Astrocyte of the cerebellum (primary cell): ENCODE data around the gene ABHD3.
"Not testable (repeated sequence)": the region's sequence is repeated elsewhere in the genome, so short reads cannot be mapped to it uniquely, and the experiment has no call there.

Source experiments
- DNase-seq: peaks from one replicate; pipeline ENCODE4 v3.0.0-alpha.2; 2011; ENCODE audit warnings: low read depth
- H3K4me3 ChIP-seq: 2 replicates; pipeline ENCODE4 v1.5.1; 2011; ENCODE audit warnings: mild to moderate bottlenecking, low read depth, low read length, moderate library complexity
- in situ Hi-C: cut with HindIII; loops from 2 replicates; pipeline ENCODE4 v1.10.0; 2017; ENCODE audit warnings: low sequenced_read_pairs
- TF ChIP-seq, protein P1 (sequence below): IDR thresholded peaks from 2 replicates; pipeline ENCODE4 v1.5.1; 2012; ENCODE audit warnings: low read length, low read depth, moderate library complexity, mild to moderate bottlenecking; ENCODE audit errors: missing control alignments

Gene ABHD3

DNA sequence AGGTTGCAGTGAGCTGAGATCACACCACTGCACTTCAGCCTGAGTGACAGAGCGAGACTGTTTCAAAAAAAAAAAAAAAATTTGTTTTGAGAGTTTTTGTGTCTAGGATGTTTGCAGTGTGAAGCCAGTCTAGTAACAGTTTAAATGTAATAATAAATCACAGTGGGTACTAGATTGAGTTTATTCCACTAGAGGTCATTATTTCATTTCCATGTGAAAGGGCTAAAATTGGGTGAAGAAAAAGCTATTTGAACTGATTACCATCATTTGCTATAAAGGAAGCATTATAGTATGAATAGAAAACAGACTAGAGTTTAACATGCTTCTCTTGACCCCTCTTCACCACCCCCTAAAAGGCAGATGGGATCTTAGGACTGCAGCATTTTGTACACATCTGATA lies 72.2 kb downstream of the ABHD3 start:
- no peak overlapping the region for H3K4me3 ChIP-seq
- in situ Hi-C loops = no loop called here
- DNase-seq = no peak
- TF ChIP-seq, protein P1, sequence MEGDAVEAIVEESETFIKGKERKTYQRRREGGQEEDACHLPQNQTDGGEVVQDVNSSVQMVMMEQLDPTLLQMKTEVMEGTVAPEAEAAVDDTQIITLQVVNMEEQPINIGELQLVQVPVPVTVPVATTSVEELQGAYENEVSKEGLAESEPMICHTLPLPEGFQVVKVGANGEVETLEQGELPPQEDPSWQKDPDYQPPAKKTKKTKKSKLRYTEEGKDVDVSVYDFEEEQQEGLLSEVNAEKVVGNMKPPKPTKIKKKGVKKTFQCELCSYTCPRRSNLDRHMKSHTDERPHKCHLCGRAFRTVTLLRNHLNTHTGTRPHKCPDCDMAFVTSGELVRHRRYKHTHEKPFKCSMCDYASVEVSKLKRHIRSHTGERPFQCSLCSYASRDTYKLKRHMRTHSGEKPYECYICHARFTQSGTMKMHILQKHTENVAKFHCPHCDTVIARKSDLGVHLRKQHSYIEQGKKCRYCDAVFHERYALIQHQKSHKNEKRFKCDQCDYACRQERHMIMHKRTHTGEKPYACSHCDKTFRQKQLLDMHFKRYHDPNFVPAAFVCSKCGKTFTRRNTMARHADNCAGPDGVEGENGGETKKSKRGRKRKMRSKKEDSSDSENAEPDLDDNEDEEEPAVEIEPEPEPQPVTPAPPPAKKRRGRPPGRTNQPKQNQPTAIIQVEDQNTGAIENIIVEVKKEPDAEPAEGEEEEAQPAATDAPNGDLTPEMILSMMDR = no peak

DNA sequence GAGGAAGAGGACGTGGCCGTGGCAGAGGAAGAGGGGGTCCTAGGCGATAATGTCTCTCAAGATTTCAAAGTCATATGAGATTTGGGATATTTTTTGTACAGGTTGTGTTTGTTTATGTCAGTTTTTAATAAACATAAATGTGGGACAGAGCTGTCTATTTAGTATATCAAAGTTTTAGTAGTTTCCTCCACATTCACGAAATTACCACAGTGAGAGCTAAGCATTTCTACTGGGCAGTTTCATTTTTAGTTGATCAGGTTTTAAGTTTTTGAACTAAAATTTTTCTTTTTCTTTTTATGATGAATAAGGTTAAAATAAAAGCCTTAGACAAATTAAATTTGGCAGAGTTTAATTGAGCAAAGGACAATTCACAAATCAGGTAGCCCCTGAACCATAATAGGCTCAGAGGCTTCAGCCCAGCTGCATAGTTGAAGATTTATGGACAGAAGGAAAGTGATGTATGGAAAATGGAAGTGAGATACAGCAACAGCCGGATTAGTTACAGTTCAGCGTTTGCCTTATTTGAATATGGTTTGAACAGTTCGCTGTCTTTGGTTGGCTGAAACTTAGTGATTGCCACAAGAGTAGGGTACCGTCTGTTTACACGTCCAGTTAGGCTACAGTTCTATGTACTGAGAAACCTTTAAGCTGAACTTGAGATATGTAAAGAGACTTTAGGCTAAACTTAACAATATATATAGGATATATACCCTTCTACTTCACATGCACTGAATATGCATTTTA lies 75.3 kb downstream of the ABHD3 start:
- TF ChIP-seq, protein P1 = no peak
- in situ Hi-C loops = no loop called here
- DNase-seq = no peak
- no peak overlapping the region for H3K4me3 ChIP-seq

DNA sequence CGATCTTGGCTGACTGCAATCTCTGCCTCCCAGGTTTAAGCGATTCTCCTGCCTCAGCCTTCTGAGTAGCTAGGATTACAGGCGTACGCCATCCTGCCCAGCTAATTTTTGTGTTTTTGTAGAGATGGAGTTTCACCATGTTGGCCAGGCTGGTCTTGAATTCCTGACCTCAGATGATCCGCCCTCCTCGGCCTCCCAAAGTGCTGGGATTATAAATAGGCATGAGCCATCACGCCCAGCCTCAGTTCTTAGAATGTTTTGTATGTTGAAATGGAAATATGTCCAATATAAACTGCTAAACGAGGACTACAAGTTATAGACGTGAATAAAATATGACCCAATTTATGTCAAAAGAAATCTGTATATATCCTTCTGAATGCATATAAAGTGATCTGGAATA lies 82.9 kb downstream of the ABHD3 start:
- in situ Hi-C loops, DNase-seq: not testable (repeated sequence)

DNA sequence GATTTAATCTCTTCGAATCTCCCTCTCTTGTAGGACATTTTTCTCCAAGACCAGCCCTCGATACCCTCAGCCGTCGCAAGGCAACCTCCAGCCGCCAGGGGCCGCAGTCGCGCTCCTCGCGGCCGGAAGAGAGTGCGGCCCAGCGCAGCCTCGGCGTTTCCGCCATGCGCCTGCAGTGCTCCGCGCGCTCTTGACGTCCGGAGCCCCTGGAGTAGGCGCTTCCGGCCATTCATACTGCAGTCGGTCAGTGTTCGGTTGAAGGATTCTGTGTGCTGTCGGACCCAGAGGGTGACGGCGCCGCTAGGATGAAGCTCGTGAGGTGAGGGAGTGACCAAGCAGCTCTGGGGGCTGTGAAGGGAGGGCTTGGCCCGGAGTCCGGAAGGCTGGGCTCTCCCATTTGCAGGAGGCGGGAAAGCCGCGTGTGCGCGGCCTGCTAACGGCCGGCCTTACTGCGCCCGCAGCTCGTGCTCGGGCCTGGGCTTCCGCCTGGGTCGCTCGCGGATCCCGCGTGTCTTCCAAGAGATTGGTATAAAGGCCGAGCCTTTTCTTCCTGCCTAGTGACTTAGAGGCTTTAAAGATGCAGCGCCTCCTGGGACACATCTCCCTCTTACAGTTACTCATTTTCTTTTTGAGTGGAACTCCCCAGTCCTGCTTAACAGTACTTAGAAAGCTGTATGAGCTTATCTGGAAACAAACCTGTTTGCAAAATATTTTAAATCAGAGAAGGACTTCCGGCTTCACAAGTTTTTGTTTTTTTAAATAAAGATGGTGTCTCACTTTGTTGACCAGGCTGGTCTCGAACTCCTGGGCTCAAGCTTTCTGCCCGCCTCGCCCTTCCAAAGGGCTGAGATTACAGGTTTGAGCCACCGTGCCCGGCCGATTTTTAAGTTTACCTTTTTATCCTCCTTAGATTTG lies 92.2 kb downstream of the ABHD3 start, which contains the start of gene SNRPD1:
SNRPD1 (plus strand) TSS at position 190 of the 915 bp plus-strand sequence; CDS start at position 306, 116 bp downstream.
- peak within 1 kb of the TSS; percentile 94 for H3K4me3 ChIP-seq
- in situ Hi-C loops = no loop called here
- peak; percentile 65 for DNase-seq
- TF ChIP-seq, protein P1 = peak; percentile 97

More for the DNA sequence above, 82.9 kb downstream of the ABHD3 start:
- H3K4me3 ChIP-seq = not testable (repeated sequence)

DNA sequence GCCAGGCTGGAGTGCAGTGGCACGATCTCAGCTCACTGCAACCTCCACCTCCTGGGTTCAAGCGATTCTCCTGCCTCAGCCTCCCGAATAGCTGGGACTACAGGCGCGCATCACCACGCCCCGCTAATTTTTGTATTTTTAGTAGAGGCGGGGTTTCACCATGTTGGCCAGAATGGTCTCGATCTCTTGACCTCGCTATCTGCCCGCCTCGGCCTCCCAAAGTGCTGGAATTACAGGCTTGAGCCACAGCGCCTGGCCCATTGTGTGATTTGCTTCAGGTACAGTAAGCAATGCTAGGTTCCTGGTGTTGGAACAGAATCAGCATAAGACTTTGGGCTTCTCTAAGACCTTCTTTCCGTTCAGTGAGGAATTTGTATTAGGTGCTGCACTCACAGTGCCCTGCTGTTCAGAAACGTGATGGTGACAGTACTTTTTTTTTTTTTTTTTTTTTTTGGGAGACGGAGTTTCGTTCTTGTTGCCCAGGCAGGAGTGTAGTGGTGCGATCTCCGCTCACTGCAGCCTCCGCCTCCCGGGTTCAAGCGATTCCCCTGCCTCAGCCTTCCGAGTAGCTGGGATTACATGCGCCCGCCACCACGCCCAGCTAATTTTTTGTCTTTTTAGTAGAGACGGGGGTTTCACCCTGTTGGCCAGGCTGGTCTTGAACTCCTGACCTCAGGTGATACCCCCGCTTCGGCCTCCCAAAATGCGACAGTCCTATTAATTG lies 93.0 kb downstream of the ABHD3 start:
- DNase-seq, in situ Hi-C loops: not testable (repeated sequence)
- peak overlapping the region; percentile 94 for H3K4me3 ChIP-seq

DNA sequence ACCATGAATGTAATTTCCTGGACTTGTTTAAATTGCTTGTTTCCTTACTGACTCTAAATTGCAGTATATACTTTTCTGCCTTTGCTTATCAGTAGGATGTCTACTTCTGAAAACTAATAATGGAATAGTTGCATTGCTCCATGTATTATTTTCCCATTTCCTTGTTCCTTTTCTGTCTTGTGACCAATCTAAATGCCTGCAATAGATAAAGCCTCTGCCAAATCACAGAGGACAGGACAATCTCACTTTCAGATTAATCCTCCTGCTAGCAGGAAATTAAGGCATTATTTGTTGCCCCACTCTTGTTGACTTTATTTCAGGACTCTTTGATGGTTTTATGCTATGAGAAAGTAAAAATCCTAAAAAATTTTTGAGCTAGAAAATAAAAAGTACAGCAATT lies 99.4 kb downstream of the ABHD3 start:
- DNase-seq = no peak
- in situ Hi-C loops = no loop called here

DNA sequence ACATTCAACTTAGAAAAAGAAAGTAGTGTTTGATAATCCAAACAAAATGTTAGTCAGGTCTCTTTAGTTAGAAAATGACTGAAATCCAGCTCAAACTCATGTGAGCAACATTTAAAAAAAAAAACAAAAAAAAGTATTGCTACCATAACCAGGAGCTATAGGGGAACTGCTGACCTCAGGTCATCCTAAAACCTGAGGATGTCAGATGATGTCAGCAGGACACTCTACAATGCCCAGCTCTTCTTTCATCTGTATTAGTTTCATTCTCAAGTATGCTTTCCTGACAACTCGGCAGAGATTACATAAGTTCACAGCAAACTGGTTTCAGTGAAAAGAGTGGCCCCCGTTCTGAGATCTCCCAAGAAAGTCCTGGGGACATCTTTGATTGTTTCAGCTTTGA lies 99.9 kb downstream of the ABHD3 start:
- H3K4me3 ChIP-seq = no peak overlapping the region
- TF ChIP-seq, protein P1 = no peak
- DNase-seq = no peak
- in situ Hi-C loops = no loop called here

More for the DNA sequence above, 99.4 kb downstream of the ABHD3 start:
- H3K4me3 ChIP-seq = no peak overlapping the region
- TF ChIP-seq, protein P1 = no peak
